Liver (tissue), 9 donors: ENCODE measurements around the gene ZNF689. TPM values are rescaled to one million over a fixed set of nuclear protein-coding genes. Genes with fewer than 3 reads are reported as not detected.

ENCODE experiments used
- DNase-seq: peaks from one replicate; pipeline ENCODE4 v3.0.0-alpha.2; 2017; ENCODE audit warnings: low spot score
- H3K27ac ChIP-seq, 2 donors: one replicate each; pipeline ENCODE4 v1.7.0; 2013; ENCODE audit warnings: inconsistent platforms in 2 of 2, low read length in 2 of 2, control low read depth in 1 of 2, low read depth in 1 of 2, mild to moderate bottlenecking in 1 of 2
- H3K27me3 ChIP-seq, 4 donors: one replicate each; pipeline versions ENCODE4 v1.6.1 to v1.7.0; 2013; ENCODE audit warnings: low read length in 3 of 4, inconsistent platforms in 1 of 4, mild to moderate bottlenecking in 1 of 4, moderate library complexity in 1 of 4; ENCODE audit not compliant: control insufficient read depth in 4 of 4, insufficient read depth in 4 of 4
- H3K36me3 ChIP-seq, 4 donors: one replicate each; pipeline versions ENCODE4 v1.6.1 to v1.7.0; 2013; ENCODE audit warnings: low read length in 3 of 4, mild to moderate bottlenecking in 3 of 4, low read depth in 1 of 4, moderate library complexity in 1 of 4; ENCODE audit not compliant: control insufficient read depth in 4 of 4, insufficient read depth in 3 of 4
- H3K4me1 ChIP-seq, 4 donors: one replicate each; pipeline versions ENCODE4 v1.6.1 to v1.7.0; 2013; ENCODE audit warnings: low read length in 3 of 4, mild to moderate bottlenecking in 3 of 4, moderate library complexity in 1 of 4; ENCODE audit not compliant: control insufficient read depth in 4 of 4, insufficient read depth in 4 of 4
- H3K4me3 ChIP-seq, 3 donors: one replicate each; pipeline versions ENCODE4 v1.6.1 to v1.7.0; 2013; ENCODE audit warnings: low read length in 3 of 3, control low read depth in 1 of 3, low read depth in 1 of 3, mild to moderate bottlenecking in 1 of 3
- H3K9ac ChIP-seq, 2 donors: one replicate each; pipeline ENCODE4 v1.7.0; 2013; ENCODE audit warnings: low read length in 2 of 2, mild to moderate bottlenecking in 2 of 2, moderate library complexity in 2 of 2, control low read depth in 1 of 2, low read depth in 1 of 2
- H3K9me3 ChIP-seq, 4 donors: one replicate each; pipeline versions ENCODE4 v1.6.1 to v1.7.0; 2013; ENCODE audit warnings: low read length in 3 of 4; ENCODE audit not compliant: control insufficient read depth in 4 of 4
- ATF3 ChIP-seq: IDR thresholded peaks from 2 replicates; pipeline ENCODE4 v1.6.1; 2016; ENCODE audit warnings: antibody characterized with exemption
- CTCF ChIP-seq: fragments of 150-350 bp; IDR thresholded peaks from 2 replicates; pipeline ENCODE4 v1.5.1; 2017; ENCODE audit warnings: improper control_type of control experiment, low read depth, low read length; ENCODE audit not compliant: missing input control
- EGR1 ChIP-seq, 2 donors: IDR thresholded peaks; 2 replicates each; pipeline ENCODE4 v1.6.1; 2016 to 2018; ENCODE audit warnings: antibody characterized with exemption in 2 of 2, low read depth in 2 of 2
- FOXA1 ChIP-seq: IDR thresholded peaks from 2 replicates; pipeline ENCODE4 v1.6.1; 2016; ENCODE audit warnings: antibody characterized with exemption
- FOXA2 ChIP-seq: IDR thresholded peaks from 2 replicates; pipeline ENCODE4 v1.6.1; 2016; ENCODE audit warnings: antibody characterized with exemption
- GABPA ChIP-seq, 2 donors: IDR thresholded peaks in 1 of 2; conservative IDR thresholded peaks in 1 of 2; 2 replicates each; pipeline ENCODE4 v1.6.1; 2016; ENCODE audit warnings: antibody characterized with exemption in 2 of 2, mild to moderate bottlenecking in 1 of 2, moderate library complexity in 1 of 2
- HNF4A ChIP-seq, 2 donors: conservative IDR thresholded peaks; 2 replicates each; pipeline ENCODE4 v1.6.1; 2016; ENCODE audit warnings: antibody characterized with exemption in 2 of 2, mild to moderate bottlenecking in 2 of 2
- HNF4G ChIP-seq: IDR thresholded peaks from 2 replicates; pipeline ENCODE4 v1.6.1; 2016; ENCODE audit warnings: antibody characterized with exemption
- JUND ChIP-seq, 2 donors: IDR thresholded peaks; 2 replicates each; pipeline ENCODE4 v1.6.1; 2016; ENCODE audit warnings: antibody characterized with exemption in 2 of 2
- MAX ChIP-seq: IDR thresholded peaks from 2 replicates; pipeline ENCODE4 v1.6.1; 2016; ENCODE audit warnings: antibody characterized with exemption
- NR2F2 ChIP-seq: IDR thresholded peaks from 2 replicates; pipeline ENCODE4 v1.6.1; 2016; ENCODE audit warnings: antibody characterized with exemption
- RAD21 ChIP-seq, 2 donors: IDR thresholded peaks; 2 replicates each; pipeline ENCODE4 v1.6.1; 2016; ENCODE audit warnings: antibody characterized with exemption in 2 of 2, mild to moderate bottlenecking in 2 of 2
- REST ChIP-seq: IDR thresholded peaks from 2 replicates; pipeline ENCODE4 v1.6.1; 2016; ENCODE audit warnings: antibody characterized with exemption, mild to moderate bottlenecking
- RXRA ChIP-seq, 2 donors: IDR thresholded peaks; 2 replicates each; pipeline ENCODE4 v1.6.1; 2017 to 2018; ENCODE audit warnings: antibody characterized with exemption in 2 of 2, mild to moderate bottlenecking in 1 of 2
- SP1 ChIP-seq: IDR thresholded peaks from 2 replicates; pipeline ENCODE4 v1.6.1; 2018; ENCODE audit warnings: antibody characterized with exemption, mild to moderate bottlenecking
- TAF1 ChIP-seq: conservative IDR thresholded peaks from 2 replicates; pipeline ENCODE4 v1.6.1; 2016; ENCODE audit warnings: antibody characterized with exemption, mild to moderate bottlenecking
- YY1 ChIP-seq: IDR thresholded peaks from 2 replicates; pipeline ENCODE4 v1.6.1; 2016; ENCODE audit warnings: antibody characterized with exemption, mild to moderate bottlenecking
- ZBTB33 ChIP-seq: IDR thresholded peaks from 2 replicates; pipeline ENCODE4 v1.6.1; 2016; ENCODE audit warnings: antibody characterized with exemption
- WGBS: extraction: QIAGEN DNeasy Blood & Tissue Kit; methylation state at CpG from one replicate; pipeline ENCODE4 v1.1.7; 2013; 5-methylcytosine and 5-hydroxymethylcytosine counted together
- polyA plus RNA-seq, 2 donors: library from polyadenylated mRNA; stranded (reverse) in 1 of 2; unstranded in 1 of 2; fragments of 200-250 nt in 1 of 2; fragments of >200 nt in 1 of 2; fragmentation: Nextera tagmentation in 1 of 2; extraction: Ambion mirVana in 1 of 2; gene quantifications; one replicate each; pipeline versions ENCODE4 v1.2.1 to v1.2.3, GENCODE V29; 2013 to 2015
- total RNA-seq, 2 donors: library from RNA; depleted of rRNA; stranded (reverse); fragments of >200 nt; gene quantifications; one replicate each; pipeline ENCODE4 v1.2.3, GENCODE V29; 2014
- donor health status: healthy.
- donor health status: healthy.
- donor health status: healthy.
- donor health status: healthy.
- donor health status: healthy.

The ZNF689 gene
- total and polyA plus RNA-seq, 4 donors: 2.6 to 5.8 (median 4.3) TPM

GRCh38 chr16:30606004-30606403 lies 4.2 kb downstream of the ZNF689 start:
- no peaks in the 10 kb centered on the region for H3K27me3 ChIP-seq
- no peak overlapping the region for H3K9ac ChIP-seq
- no peaks in the 10 kb centered on the region for H3K9me3 ChIP-seq
- H3K4me1 ChIP-seq: peaks cover 18 to 52% (median 39%) of the 10 kb centered on the region in 4 donors
- TF ChIP-seq EGR1 (IDR thresholded peaks at IDR 0.05; ENCODE audit: low read depth in 2 of 2) (no peak), REST (no peak), ATF3 (no peak), NR2F2 (no peak), GABPA (IDR thresholded peaks at IDR 0.05 in 1 of 2, conservative IDR thresholded peaks at IDR 0.05 in 1 of 2) (no peak), FOXA1 (no peak), HNF4G (no peak), RXRA (IDR thresholded peaks at IDR 0.05) (no peak), CTCF (no peak), TAF1 (no peak), MAX (no peak), HNF4A (conservative IDR thresholded peaks at IDR 0.05) (no peak), SP1 (no peak), YY1 (no peak), RAD21 (IDR thresholded peaks at IDR 0.05) (no peak), ZBTB33 (no peak), FOXA2 (no peak), JUND (IDR thresholded peaks at IDR 0.05) (no peak)
- DNase-seq: no peak
- H3K36me3 ChIP-seq: peaks cover 2 to 8% (median 3%) of the 10 kb centered on the region in 4 donors
- no peak overlapping the region for H3K4me3 ChIP-seq
- no peak overlapping the region for H3K27ac ChIP-seq
- 98% methylated on average over 3 of the region's 3 CpGs for WGBS
